Measurements from ENCODE around the gene TRIM26.
"Not testable (repeated sequence)": the region's sequence is repeated elsewhere in the genome, so short reads cannot be mapped to it uniquely, and the experiment has no call there.

The TRIM26 gene, protein sequence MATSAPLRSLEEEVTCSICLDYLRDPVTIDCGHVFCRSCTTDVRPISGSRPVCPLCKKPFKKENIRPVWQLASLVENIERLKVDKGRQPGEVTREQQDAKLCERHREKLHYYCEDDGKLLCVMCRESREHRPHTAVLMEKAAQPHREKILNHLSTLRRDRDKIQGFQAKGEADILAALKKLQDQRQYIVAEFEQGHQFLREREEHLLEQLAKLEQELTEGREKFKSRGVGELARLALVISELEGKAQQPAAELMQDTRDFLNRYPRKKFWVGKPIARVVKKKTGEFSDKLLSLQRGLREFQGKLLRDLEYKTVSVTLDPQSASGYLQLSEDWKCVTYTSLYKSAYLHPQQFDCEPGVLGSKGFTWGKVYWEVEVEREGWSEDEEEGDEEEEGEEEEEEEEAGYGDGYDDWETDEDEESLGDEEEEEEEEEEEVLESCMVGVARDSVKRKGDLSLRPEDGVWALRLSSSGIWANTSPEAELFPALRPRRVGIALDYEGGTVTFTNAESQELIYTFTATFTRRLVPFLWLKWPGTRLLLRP

GRCh38 chr6:30212865-30213666, at the start of gene TRIM26:
TSS of gene TRIM26 (minus strand) at chr6:30213406. CDS start at chr6:30199103, 14,303 bp downstream.
- DNase-seq, result peak; percentile 98 to 99 (median 99)

DNA sequence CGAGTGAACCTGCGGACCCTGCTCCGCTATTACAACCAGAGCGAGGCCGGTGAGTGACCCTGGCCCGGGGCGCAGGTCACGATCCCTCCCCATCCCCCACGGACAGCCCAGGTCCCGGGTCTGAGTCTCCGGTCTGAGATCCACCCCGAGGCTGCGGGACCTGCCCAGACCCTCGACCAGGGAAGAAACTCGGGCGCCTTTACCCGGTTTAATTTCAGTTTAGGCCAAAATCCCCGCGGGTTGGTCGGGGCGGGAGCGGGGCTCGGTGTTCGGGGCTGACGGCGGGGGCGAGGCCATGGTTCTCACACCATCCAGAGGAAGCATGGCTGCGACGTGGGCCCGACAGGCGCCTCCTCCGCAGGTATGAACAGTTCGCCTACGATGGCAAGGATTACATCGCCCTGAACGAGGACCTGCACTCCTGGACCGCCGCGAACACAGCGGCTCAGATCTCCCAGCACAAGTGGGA, 46.9 kb upstream of the TRIM26 start:
- DNase-seq, result peak in 2 of 3 donors; percentile 14 to 42

DNA sequence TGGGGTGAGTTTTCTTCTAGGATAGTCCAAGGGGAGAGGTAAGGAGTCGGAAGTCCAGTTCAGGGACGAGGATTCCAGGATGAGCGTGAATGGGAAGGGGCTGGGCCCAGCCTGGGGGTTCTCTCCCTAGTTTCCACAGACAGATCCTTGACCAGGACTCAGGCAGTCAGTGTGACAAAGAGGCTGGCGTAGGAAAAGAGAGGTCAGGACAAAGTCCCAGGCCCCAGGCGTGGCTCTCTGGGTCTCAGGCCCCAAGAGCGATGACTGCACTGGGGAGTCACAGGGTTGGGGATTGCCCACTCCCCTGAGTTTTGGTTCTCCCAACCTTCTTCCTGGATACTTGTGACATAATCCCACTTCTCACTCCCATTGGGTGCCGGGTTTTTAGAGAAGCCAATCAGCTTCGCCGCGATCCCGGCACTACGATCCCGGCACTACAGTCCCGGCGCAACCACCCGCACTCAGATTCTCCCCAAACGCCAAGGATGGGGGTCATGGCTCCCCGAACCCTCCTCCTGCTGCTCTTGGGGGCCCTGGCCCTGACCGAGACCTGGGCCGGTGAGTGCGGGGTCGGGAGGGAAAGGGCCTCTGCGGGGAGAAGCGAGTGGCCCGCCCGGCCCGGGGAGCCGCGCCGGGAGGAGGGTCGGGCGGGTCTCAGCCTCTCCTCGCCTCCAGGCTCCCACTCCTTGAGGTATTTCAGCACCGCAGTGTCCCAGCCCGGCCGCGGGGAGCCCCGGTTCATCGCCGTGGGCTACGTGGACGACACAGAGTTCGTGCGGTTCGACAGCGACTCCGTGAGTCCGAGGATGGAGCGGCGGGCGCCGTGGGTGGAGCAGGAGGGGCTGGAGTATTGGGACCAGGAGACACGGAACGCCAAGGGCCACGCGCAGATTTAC, 46.2 kb upstream of the TRIM26 start:
- DNase-seq, result peak; percentile 94

- DNase-seq, result no peak
Measured at GRCh38 chr6:30258204-30258603, 45.0 kb upstream of the TRIM26 start.

- DNase-seq, result not testable (repeated sequence)
Measured at GRCh38 chr6:30252417-30252816, 39.2 kb upstream of the TRIM26 start.

- DNase-seq, result no peak
Measured at GRCh38 chr6:30244560-30244959, 31.4 kb upstream of the TRIM26 start.

GRCh38 chr6:30238178-30238795, 25.1 kb upstream of the TRIM26 start:
- DNase-seq, result peak; percentile 21 to 26 (median 23)

DNA sequence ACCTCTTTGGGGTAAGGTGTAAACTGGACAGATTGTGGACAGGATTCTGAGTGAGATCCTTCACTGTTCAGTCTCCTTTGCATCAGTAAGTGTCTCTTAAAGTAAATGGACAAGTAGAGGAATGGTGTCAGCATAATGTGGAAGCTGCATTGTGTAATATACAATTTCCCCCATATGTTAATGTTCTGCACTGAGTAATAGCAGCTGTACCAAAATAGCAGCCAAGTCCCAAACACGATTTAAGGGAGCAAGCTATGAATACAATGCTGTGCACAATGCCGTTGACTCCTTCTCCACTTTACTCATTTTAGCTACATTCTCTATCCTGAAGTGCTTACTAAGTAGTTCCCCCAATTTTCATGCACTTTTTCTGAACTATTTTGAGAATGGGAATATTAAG, 21.1 kb upstream of the TRIM26 start:
- DNase-seq, result peak; percentile 59 to 87 (median 81)

DNA sequence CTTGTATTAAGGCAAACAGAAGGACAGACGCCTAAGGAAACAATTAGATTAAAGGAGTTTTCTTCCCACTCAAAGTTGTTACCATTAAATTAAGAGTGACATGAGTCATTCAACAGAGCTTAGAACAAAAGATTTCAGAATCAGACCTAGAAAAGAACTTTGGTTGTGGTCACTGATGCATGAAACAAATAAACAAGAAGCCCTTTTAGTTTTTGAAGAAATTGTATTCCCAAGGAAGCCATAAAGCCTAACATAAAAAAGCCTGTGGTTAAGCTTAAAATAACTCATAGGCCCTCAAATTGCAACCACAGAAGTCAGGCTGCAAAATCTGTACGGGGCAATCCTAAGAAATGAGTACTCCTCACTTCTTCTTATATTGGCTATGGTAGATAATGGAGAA, 17.9 kb upstream of the TRIM26 start:
- DNase-seq, result peak in 1 of 3 donors; percentile 17

DNA sequence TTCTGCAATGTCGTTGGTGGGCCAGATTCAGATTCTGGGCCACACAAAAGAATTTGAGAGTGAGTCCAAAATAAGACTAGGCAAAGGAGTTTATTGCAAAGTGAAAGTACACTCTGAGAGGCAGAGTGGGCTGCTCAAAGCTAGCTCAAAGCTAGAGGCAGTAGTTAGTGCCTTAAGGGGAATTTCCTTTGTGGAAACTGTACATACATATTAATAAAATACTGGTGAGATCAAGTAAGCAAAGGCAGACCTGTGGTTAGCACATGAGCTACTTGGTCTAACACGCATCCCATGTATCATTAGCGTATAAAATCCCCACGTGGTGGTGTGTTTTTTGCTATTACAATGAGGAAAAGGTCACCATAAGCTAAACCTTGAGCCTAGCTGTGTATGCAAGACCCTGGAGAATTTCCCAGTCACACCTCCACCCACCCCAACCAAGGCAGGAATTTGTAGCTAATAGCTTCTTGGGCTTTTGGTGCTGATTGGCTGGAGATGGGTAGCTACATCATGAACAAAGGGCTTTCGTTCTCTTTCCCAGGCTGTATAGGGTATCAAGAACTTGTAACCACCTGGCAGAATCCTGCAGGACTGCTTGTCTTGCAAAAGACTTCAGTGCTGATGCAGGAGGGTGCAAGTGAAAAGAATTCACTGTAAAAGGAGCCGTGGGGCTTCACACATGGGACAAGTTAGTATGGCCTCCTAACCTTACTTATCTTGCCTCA, 14.7 kb upstream of the TRIM26 start:
- peak in 1 of 3 donors; percentile 12 for DNase-seq

DNA sequence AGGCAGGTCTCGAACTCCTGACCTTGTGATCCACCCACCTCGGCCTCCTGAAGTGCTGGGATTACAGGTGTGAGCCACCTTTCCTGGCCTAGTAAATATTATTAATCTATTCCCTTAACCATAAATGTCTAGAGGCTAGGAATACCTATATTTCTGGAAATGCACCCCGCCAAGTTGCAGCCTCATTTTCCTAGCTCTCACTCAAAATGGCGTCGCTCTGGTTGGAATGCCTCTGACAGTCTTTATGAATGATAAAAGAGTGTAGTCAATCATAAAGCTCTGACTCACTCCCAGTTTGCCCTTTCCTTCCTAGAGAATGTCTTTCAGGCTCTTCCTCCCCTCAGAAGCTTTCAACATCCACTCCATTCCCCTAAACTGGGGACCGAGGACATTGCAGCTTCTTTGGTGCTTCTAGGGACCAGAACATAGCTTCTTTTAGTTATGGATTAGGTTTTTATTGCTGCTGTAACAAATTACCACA, 14.1 kb upstream of the TRIM26 start:
- DNase-seq, result peak in 1 of 3 donors; percentile 10

DNA sequence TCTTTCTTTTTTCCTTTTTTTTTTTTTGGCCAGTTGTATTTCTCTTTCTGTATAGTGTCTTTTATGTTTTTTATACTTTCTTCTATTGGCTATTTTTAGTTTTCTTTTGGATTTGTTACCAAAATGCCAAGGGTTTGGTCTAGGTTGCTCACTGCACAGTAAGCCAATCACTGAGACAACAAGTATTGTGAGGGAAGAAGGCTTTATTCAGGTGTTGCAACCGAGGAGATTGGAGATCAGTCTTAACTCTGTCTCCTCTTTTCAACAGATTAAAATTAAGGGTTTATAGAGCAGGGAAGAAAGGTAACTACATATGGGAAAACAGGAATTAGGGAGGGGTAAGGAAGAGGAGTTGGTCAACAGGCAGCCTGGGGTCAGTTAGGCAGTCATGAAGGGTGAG, 10.1 kb upstream of the TRIM26 start:
- no peak for DNase-seq

GRCh38 chr6:30221956-30222355, 8.8 kb upstream of the TRIM26 start:
- DNase-seq, result not testable (repeated sequence)

- not testable (repeated sequence) for DNase-seq
Measured at GRCh38 chr6:30221395-30221794, 8.2 kb upstream of the TRIM26 start.

DNA sequence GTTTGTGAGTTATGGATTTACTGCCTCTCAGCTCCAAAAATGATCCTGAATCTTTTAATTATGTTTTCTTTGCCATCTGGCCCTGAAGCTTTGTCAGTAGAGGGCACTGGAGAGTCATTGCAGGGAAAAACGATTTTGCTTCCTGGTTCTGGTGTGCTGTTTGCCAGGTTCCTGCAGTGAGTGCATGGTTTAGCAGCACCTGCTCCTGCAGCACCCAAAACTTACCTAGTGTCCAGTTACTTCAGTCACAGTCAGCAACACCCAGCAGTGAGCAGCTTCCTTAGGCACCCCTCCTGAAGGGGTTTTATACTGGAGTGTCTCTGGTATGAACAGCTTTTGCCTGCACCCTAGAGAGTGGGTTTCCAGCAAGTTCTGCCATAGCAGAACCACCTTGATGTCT, 6.0 kb upstream of the TRIM26 start:
- DNase-seq, result peak; percentile 71 to 85 (median 72)

DNA sequence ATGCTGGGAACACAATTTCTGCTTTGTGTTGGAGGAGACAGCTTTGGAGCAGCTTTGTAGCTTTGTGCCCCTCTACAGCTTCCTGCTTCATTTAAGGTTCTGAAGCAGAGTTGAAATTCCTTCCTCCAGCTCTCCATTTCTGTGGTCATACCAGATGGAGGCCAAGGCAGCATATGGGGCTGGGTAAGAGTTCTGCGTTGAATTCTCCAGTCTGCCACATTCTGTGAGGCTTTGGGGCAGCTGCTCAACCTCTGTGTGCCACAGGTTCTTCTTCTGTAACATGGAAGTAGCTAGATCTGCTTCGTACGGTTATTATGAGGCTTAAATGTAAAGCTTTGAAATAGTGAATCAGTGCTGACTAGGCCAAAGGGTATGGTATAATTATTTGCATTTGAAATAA, 2.9 kb upstream of the TRIM26 start:
- DNase-seq, result peak in 1 of 3 donors; percentile 7

DNA sequence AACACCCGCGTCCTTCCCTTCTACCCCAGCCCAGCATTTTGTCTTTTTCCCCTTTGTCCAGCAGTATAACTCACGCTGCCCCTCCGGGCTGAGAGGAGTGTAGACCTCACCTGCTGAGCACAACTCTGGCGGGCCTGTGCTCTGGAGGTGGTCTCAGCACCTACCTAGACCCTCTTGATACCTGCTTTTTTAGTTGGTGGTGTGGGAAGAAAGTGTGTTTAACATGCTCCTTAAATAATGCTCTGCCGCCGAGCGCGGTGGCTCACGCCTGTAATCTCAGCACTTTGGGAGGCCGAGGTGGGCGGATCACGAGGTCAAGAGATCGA, 1.4 kb upstream of the TRIM26 start:
- no peak for DNase-seq

DNA sequence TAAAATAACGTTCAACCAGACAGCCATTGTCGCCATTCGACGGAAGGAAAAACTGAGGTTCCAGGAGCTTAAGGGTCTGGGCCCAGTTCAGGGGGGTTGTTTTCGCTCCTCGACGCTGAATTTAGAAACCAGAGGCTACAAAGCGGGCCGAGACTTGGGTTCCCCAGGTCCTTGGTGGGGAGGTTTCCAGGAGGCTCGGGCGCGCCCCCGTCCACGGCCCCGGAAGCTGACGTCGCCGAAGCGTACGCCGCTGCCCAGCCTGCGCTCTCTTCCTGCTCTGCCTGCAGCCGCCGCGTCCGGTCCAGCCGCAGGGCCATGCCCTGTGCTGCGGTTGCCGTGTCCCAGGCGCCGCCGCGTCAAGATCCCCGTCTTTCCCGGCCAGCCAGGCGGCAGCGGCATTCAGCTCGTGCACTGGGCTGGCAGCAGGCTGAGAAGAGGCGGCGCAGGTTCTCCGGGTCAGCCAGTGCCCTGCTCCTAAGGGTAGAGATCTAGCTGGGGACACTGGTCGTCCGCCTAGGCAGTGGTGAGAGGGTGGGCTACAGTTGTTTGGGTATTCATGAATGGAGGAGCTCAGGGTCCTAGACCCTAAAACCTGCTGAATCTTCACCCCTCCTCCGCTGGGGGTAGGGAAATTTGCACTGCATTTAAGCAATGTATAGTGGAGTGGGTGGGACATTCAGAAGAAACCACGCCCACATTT, 901 bp upstream of the TRIM26 start:
- DNase-seq, result peak; percentile 90 to 95 (median 93)

GRCh38 chr6:30213667-30213956, 406 bp upstream of the TRIM26 start:
- DNase-seq, result no peak

DNA sequence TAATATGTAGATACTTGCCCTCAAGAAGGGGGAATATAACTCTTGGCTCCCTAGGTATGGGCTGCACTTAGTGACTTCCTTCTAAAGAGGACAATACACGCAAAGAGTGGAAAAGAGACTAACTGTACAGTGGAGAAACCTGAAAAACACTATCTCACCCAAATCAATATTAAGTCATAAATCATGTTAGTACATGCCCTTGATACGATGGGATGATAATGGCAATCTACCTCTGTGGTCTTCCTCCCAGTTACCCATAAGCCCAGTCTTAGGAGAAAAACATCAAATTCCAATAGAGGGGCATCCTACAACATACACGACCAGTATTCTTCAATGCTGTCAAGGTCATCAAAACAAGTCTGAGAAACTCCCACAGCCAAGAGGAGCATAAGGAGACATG, 1.3 kb downstream of the TRIM26 start:
- DNase-seq, result peak in 1 of 3 donors; percentile 16

- DNase-seq, result no peak
Measured at GRCh38 chr6:30211306-30211705, 1.9 kb downstream of the TRIM26 start.

All from suppressor macrophage treated with lipopolysaccharide for 1 hour (primary cell).